ENCODE measurements around the gene PIGK.

GRCh38 chr1:77170687-77171086, 48.5 kb downstream of the PIGK start:
- TF ChIP-seq, protein P1, sequence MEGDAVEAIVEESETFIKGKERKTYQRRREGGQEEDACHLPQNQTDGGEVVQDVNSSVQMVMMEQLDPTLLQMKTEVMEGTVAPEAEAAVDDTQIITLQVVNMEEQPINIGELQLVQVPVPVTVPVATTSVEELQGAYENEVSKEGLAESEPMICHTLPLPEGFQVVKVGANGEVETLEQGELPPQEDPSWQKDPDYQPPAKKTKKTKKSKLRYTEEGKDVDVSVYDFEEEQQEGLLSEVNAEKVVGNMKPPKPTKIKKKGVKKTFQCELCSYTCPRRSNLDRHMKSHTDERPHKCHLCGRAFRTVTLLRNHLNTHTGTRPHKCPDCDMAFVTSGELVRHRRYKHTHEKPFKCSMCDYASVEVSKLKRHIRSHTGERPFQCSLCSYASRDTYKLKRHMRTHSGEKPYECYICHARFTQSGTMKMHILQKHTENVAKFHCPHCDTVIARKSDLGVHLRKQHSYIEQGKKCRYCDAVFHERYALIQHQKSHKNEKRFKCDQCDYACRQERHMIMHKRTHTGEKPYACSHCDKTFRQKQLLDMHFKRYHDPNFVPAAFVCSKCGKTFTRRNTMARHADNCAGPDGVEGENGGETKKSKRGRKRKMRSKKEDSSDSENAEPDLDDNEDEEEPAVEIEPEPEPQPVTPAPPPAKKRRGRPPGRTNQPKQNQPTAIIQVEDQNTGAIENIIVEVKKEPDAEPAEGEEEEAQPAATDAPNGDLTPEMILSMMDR (IDR thresholded peaks at IDR 0.05), result no peak
- no peak for TF ChIP-seq POLR2A (IDR thresholded peaks at IDR 0.05)
